Coronary artery (tissue), 2 donors: ENCODE measurements around the gene IFNL1.
A peak's percentile ranks its signal among the peaks of the same experiment; 100 is the strongest.
"Not testable (repeated sequence)": the region's sequence is repeated elsewhere in the genome, so short reads cannot be mapped to it uniquely, and the experiment has no call there.

ENCODE experiments used
- DNase-seq: peaks from one replicate; pipeline ENCODE4 v3.0.0-alpha.2; 2017; ENCODE audit warnings: low spot score
- H3K27ac ChIP-seq, 2 donors: fragments of 200-600 bp; sonication (generic); one replicate each; pipeline ENCODE4 v1.5.1; 2016 to 2019
- H3K4me3 ChIP-seq: fragments of 200-600 bp; sonication (generic); 2 replicates; pipeline ENCODE4 v1.5.1; 2016; ENCODE audit warnings: mild to moderate bottlenecking, moderate library complexity
- CTCF ChIP-seq: fragments of 200-600 bp; sonication (generic); IDR thresholded peaks from one replicate; pipeline ENCODE4 v1.5.1; 2019; ENCODE audit warnings: antibody characterized with exemption

Gene IFNL1

GRCh38 chr19:39304701-39305571, 8.7 kb downstream of the IFNL1 start:
- DNase-seq, result no peak
- TF ChIP-seq CTCF, result no peak
- H3K27ac ChIP-seq, result no peak overlapping the region
- no peak overlapping the region for H3K4me3 ChIP-seq

GRCh38 chr19:39306075-39306474, 9.9 kb downstream of the IFNL1 start:
- H3K27ac ChIP-seq, result no peak overlapping the region
- TF ChIP-seq CTCF, result no peak
- no peak overlapping the region for H3K4me3 ChIP-seq
- no peak for DNase-seq

GRCh38 chr19:39307046-39307821, 11.0 kb downstream of the IFNL1 start:
- peak overlapping the region; percentile 47 for H3K4me3 ChIP-seq
- TF ChIP-seq CTCF, result no peak
- H3K27ac ChIP-seq, result no peak overlapping the region
- no peak for DNase-seq

- H3K4me3 ChIP-seq, result peak overlapping the region; percentile 47
Measured at GRCh38 chr19:39307822-39308530, 11.8 kb downstream of the IFNL1 start.

GRCh38 chr19:39308531-39309304, 12.5 kb downstream of the IFNL1 start:
- Histone ChIP-seq H3K27ac (no peak overlapping the region), H3K4me3 (peak overlapping the region; percentile 47)
- TF ChIP-seq CTCF, result no peak
- no peak for DNase-seq

More at GRCh38 chr19:39307822-39308530, 11.8 kb downstream of the IFNL1 start:
- no peak for TF ChIP-seq CTCF
- no peak overlapping the region for H3K27ac ChIP-seq
- no peak for DNase-seq

- not testable (repeated sequence) for H3K27ac ChIP-seq, H3K4me3 ChIP-seq, DNase-seq
Measured at GRCh38 chr19:39309305-39309670, 13.1 kb downstream of the IFNL1 start.
